ENCODE data around the gene ITPKA.

The ITPKA gene

GRCh38 chr15:41473418-41473817, 20.3 kb upstream of the ITPKA start:
- TF ChIP-seq EZH2 (IDR thresholded peaks at IDR 0.05; ENCODE audit: borderline replicate concordance, low read depth, low read length, severe bottlenecking) (no peak), CTCF (IDR thresholded peaks at IDR 0.05; ENCODE audit: borderline replicate concordance, extremely low read depth, low read length, poor library complexity, severe bottlenecking) (no peak)
- H3K9me3 ChIP-seq (ENCODE audit: insufficient read depth, low read length, severe bottlenecking), result no peaks in the 10 kb centered on the region
- no peaks in the 10 kb centered on the region for H4K20me1 ChIP-seq (ENCODE audit: insufficient read depth, low read length)
- no peak overlapping the region for H3K4me2 ChIP-seq (ENCODE audit: insufficient read depth, low read length)
- ATAC-seq (ENCODE audit: insufficient read depth, low read depth), result no peak
- no peak overlapping the region for H3K9ac ChIP-seq (ENCODE audit: low read depth, low read length)
- peaks cover 75% of the 10 kb centered on the region for H3K36me3 ChIP-seq (ENCODE audit: insufficient read depth, low read length)
- H3K4me3 ChIP-seq (ENCODE audit: low read depth in 1 of 2, low read length in 2 of 2), result no peak overlapping the region
- H3K27me3 ChIP-seq (ENCODE audit: insufficient read depth, low read length, poor library complexity), result no peaks in the 10 kb centered on the region
- H3K27ac ChIP-seq (ENCODE audit: low read length), result no peak overlapping the region
- no peak for DNase-seq
- no peaks in the 10 kb centered on the region for H3K4me1 ChIP-seq (ENCODE audit: insufficient read depth, low read length)
- H3K79me2 ChIP-seq (ENCODE audit: insufficient read depth, low read length), result no peaks in the 10 kb centered on the region
- H2AFZ ChIP-seq (ENCODE audit: low read depth, low read length), result no peak overlapping the region

- H3K4me3 ChIP-seq (ENCODE audit: low read depth in 1 of 2, low read length in 2 of 2), result no peak overlapping the region
- H3K36me3 ChIP-seq (ENCODE audit: insufficient read depth, low read length), result peaks cover 77% of the 10 kb centered on the region
- H3K9ac ChIP-seq (ENCODE audit: low read depth, low read length), result no peak overlapping the region
- H3K79me2 ChIP-seq (ENCODE audit: insufficient read depth, low read length), result no peaks in the 10 kb centered on the region
- no peak for TF ChIP-seq EZH2 (IDR thresholded peaks at IDR 0.05; ENCODE audit: borderline replicate concordance, low read depth, low read length, severe bottlenecking)
- no peak for TF ChIP-seq CTCF (IDR thresholded peaks at IDR 0.05; ENCODE audit: borderline replicate concordance, extremely low read depth, low read length, poor library complexity, severe bottlenecking)
- H4K20me1 ChIP-seq (ENCODE audit: insufficient read depth, low read length), result no peaks in the 10 kb centered on the region
- no peak overlapping the region for H2AFZ ChIP-seq (ENCODE audit: low read depth, low read length)
- ATAC-seq (ENCODE audit: insufficient read depth, low read depth) (no peak), DNase-seq (no peak)
- H3K27ac ChIP-seq (ENCODE audit: low read length), result no peak overlapping the region
- no peaks in the 10 kb centered on the region for H3K4me1 ChIP-seq (ENCODE audit: insufficient read depth, low read length)
- H3K9me3 ChIP-seq (ENCODE audit: insufficient read depth, low read length, severe bottlenecking), result no peaks in the 10 kb centered on the region
- H3K4me2 ChIP-seq (ENCODE audit: insufficient read depth, low read length), result no peak overlapping the region
- no peaks in the 10 kb centered on the region for H3K27me3 ChIP-seq (ENCODE audit: insufficient read depth, low read length, poor library complexity)
Measured at GRCh38 chr15:41474436-41474835, 19.2 kb upstream of the ITPKA start.

- TF ChIP-seq EZH2 (IDR thresholded peaks at IDR 0.05; ENCODE audit: borderline replicate concordance, low read depth, low read length, severe bottlenecking), result no peak
- TF ChIP-seq CTCF (IDR thresholded peaks at IDR 0.05; ENCODE audit: borderline replicate concordance, extremely low read depth, low read length, poor library complexity, severe bottlenecking), result no peak
- Histone ChIP-seq H3K4me3 (ENCODE audit: low read depth in 1 of 2, low read length in 2 of 2) (no peak overlapping the region), H3K27me3 (ENCODE audit: insufficient read depth, low read length, poor library complexity) (no peaks in the 10 kb centered on the region), H4K20me1 (ENCODE audit: insufficient read depth, low read length) (no peaks in the 10 kb centered on the region), H3K27ac (ENCODE audit: low read length) (no peak overlapping the region), H3K79me2 (ENCODE audit: insufficient read depth, low read length) (no peaks in the 10 kb centered on the region), H3K9me3 (ENCODE audit: insufficient read depth, low read length, severe bottlenecking) (no peaks in the 10 kb centered on the region), H3K4me1 (ENCODE audit: insufficient read depth, low read length) (no peaks in the 10 kb centered on the region), H3K4me2 (ENCODE audit: insufficient read depth, low read length) (no peak overlapping the region), H3K9ac (ENCODE audit: low read depth, low read length) (no peak overlapping the region), H2AFZ (ENCODE audit: low read depth, low read length) (no peak overlapping the region), H3K36me3 (ENCODE audit: insufficient read depth, low read length) (peaks cover 77% of the 10 kb centered on the region)
- DNase-seq (no peak), ATAC-seq (ENCODE audit: insufficient read depth, low read depth) (no peak)
Measured at GRCh38 chr15:41474941-41475340, 18.7 kb upstream of the ITPKA start.
